ENCODE data around the gene CRB1.

CRB1 gene

GRCh38 chr1:197307551-197307950, 39.5 kb downstream of the CRB1 start:
- H3K36me3 Mint-ChIP-seq (ENCODE audit: insufficient read depth), result no peaks in the 10 kb centered on the region
- no peak overlapping the region for H3K4me3 Mint-ChIP-seq
- DNase-seq (no peak), ATAC-seq (replicated peaks) (no peak)
- H3K27ac Mint-ChIP-seq, result no peak overlapping the region
- H3K4me1 Mint-ChIP-seq (ENCODE audit: low read depth in 2 of 2), result no peaks in the 10 kb centered on the region
- H3K9me3 Mint-ChIP-seq, result no peaks in the 10 kb centered on the region
- peaks cover 0 to 10% of the 10 kb centered on the region in 2 donors for H3K27me3 Mint-ChIP-seq

- H3K36me3 Mint-ChIP-seq (ENCODE audit: insufficient read depth), result no peaks in the 10 kb centered on the region
These were observed 43.0 kb downstream of the CRB1 start for GRCh38 chr1:197311081-197311480.

GRCh38 chr1:197312163-197312562, 44.1 kb downstream of the CRB1 start:
- Mint-ChIP-seq H3K4me1 (ENCODE audit: low read depth in 2 of 2) (no peaks in the 10 kb centered on the region), H3K4me3 (no peak overlapping the region), H3K27ac (no peak overlapping the region), H3K36me3 (ENCODE audit: insufficient read depth) (no peaks in the 10 kb centered on the region), H3K9me3 (no peaks in the 10 kb centered on the region), H3K27me3 (peaks cover 6 to 18% of the 10 kb centered on the region in 2 donors)
- ATAC-seq (replicated peaks) (no peak), DNase-seq (no peak)

More at GRCh38 chr1:197311081-197311480, 43.0 kb downstream of the CRB1 start:
- no peak overlapping the region for H3K27ac Mint-ChIP-seq
- H3K27me3 Mint-ChIP-seq, result peaks cover 6 to 24% of the 10 kb centered on the region in 2 donors
- no peaks in the 10 kb centered on the region for H3K4me1 Mint-ChIP-seq (ENCODE audit: low read depth in 2 of 2)
- no peak for DNase-seq
- no peak overlapping the region for H3K4me3 Mint-ChIP-seq
- no peak for ATAC-seq (replicated peaks)
- H3K9me3 Mint-ChIP-seq, result no peaks in the 10 kb centered on the region

- Mint-ChIP-seq H3K27me3 (peaks cover 6 to 18% of the 10 kb centered on the region in 2 donors), H3K36me3 (ENCODE audit: insufficient read depth) (no peaks in the 10 kb centered on the region), H3K27ac (no peak overlapping the region), H3K9me3 (no peaks in the 10 kb centered on the region), H3K4me1 (ENCODE audit: low read depth in 2 of 2) (no peaks in the 10 kb centered on the region), H3K4me3 (no peak overlapping the region)
- no peak for DNase-seq
- ATAC-seq (replicated peaks), result no peak
These were observed 45.7 kb downstream of the CRB1 start for GRCh38 chr1:197313713-197314112.

- Mint-ChIP-seq H3K9me3 (no peaks in the 10 kb centered on the region), H3K36me3 (ENCODE audit: insufficient read depth) (no peaks in the 10 kb centered on the region), H3K4me1 (ENCODE audit: low read depth in 2 of 2) (no peaks in the 10 kb centered on the region), H3K27ac (no peak overlapping the region), H3K27me3 (peaks cover 6 to 18% of the 10 kb centered on the region in 2 donors), H3K4me3 (no peak overlapping the region)
- ATAC-seq (replicated peaks) (no peak), DNase-seq (no peak)
These were observed 46.6 kb downstream of the CRB1 start for GRCh38 chr1:197314682-197315081.

GRCh38 chr1:197319631-197320030, 51.6 kb downstream of the CRB1 start:
- DNase-seq, result no peak
- H3K4me1 Mint-ChIP-seq (ENCODE audit: low read depth in 2 of 2), result no peaks in the 10 kb centered on the region
- no peak overlapping the region for H3K27ac Mint-ChIP-seq
- peaks cover 5 to 7% of the 10 kb centered on the region in 2 donors for H3K27me3 Mint-ChIP-seq
- no peaks in the 10 kb centered on the region for H3K9me3 Mint-ChIP-seq
- ATAC-seq (replicated peaks), result no peak
- no peak overlapping the region for H3K4me3 Mint-ChIP-seq
- no peaks in the 10 kb centered on the region for H3K36me3 Mint-ChIP-seq (ENCODE audit: insufficient read depth)

GRCh38 chr1:197320991-197321531, 53.0 kb downstream of the CRB1 start:
- Mint-ChIP-seq H3K9me3 (no peaks in the 10 kb centered on the region), H3K27me3 (no peaks in the 10 kb centered on the region), H3K27ac (no peak overlapping the region), H3K4me1 (ENCODE audit: low read depth in 2 of 2) (no peaks in the 10 kb centered on the region), H3K4me3 (no peak overlapping the region), H3K36me3 (ENCODE audit: insufficient read depth) (no peaks in the 10 kb centered on the region)
- DNase-seq (no peak), ATAC-seq (replicated peaks) (no peak)

GRCh38 chr1:197321811-197322210, 53.8 kb downstream of the CRB1 start:
- no peaks in the 10 kb centered on the region for H3K9me3 Mint-ChIP-seq

GRCh38 chr1:197327776-197328364, 59.8 kb downstream of the CRB1 start:
- H3K4me1 Mint-ChIP-seq (ENCODE audit: low read depth in 2 of 2), result no peaks in the 10 kb centered on the region
- DNase-seq (no peak), ATAC-seq (replicated peaks) (no peak)
- H3K36me3 Mint-ChIP-seq (ENCODE audit: insufficient read depth), result no peaks in the 10 kb centered on the region
- H3K27ac Mint-ChIP-seq, result no peak overlapping the region
- no peak overlapping the region for H3K4me3 Mint-ChIP-seq
- H3K9me3 Mint-ChIP-seq, result no peaks in the 10 kb centered on the region
- peaks cover 0 to 7% of the 10 kb centered on the region in 2 donors for H3K27me3 Mint-ChIP-seq

More at GRCh38 chr1:197321811-197322210, 53.8 kb downstream of the CRB1 start:
- ATAC-seq (replicated peaks), result no peak
- DNase-seq, result no peak
- Mint-ChIP-seq H3K27ac (no peak overlapping the region), H3K4me3 (no peak overlapping the region), H3K36me3 (ENCODE audit: insufficient read depth) (no peaks in the 10 kb centered on the region), H3K27me3 (no peaks in the 10 kb centered on the region), H3K4me1 (ENCODE audit: low read depth in 2 of 2) (no peaks in the 10 kb centered on the region)

GRCh38 chr1:197330213-197330612, 62.2 kb downstream of the CRB1 start:
- H3K36me3 Mint-ChIP-seq (ENCODE audit: insufficient read depth), result no peaks in the 10 kb centered on the region
- H3K27me3 Mint-ChIP-seq, result peaks cover 0 to 7% of the 10 kb centered on the region in 2 donors
- no peaks in the 10 kb centered on the region for H3K9me3 Mint-ChIP-seq
- H3K4me1 Mint-ChIP-seq (ENCODE audit: low read depth in 2 of 2), result no peaks in the 10 kb centered on the region
- DNase-seq (no peak), ATAC-seq (replicated peaks) (no peak)
- H3K4me3 Mint-ChIP-seq, result no peak overlapping the region
- H3K27ac Mint-ChIP-seq, result no peak overlapping the region

- Mint-ChIP-seq H3K27ac (no peak overlapping the region), H3K27me3 (peaks cover 0 to 7% of the 10 kb centered on the region in 2 donors), H3K4me3 (no peak overlapping the region), H3K36me3 (ENCODE audit: insufficient read depth) (no peaks in the 10 kb centered on the region), H3K4me1 (ENCODE audit: low read depth in 2 of 2) (no peaks in the 10 kb centered on the region), H3K9me3 (no peaks in the 10 kb centered on the region)
- no peak for ATAC-seq (replicated peaks)
- DNase-seq, result no peak
These were observed 63.5 kb downstream of the CRB1 start for GRCh38 chr1:197331565-197331964.

- ATAC-seq (replicated peaks) (no peak), DNase-seq (no peak)
- no peaks in the 10 kb centered on the region for H3K9me3 Mint-ChIP-seq
- no peak overlapping the region for H3K27ac Mint-ChIP-seq
- no peaks in the 10 kb centered on the region for H3K4me1 Mint-ChIP-seq (ENCODE audit: low read depth in 2 of 2)
- no peak overlapping the region for H3K4me3 Mint-ChIP-seq
- H3K36me3 Mint-ChIP-seq (ENCODE audit: insufficient read depth), result no peaks in the 10 kb centered on the region
- peaks cover 0 to 7% of the 10 kb centered on the region in 2 donors for H3K27me3 Mint-ChIP-seq
These were observed 65.0 kb downstream of the CRB1 start for GRCh38 chr1:197333041-197333440.

GRCh38 chr1:197336571-197336970, 68.5 kb downstream of the CRB1 start:
- H3K27ac Mint-ChIP-seq, result no peak overlapping the region
- DNase-seq (no peak), ATAC-seq (replicated peaks) (no peak)
- H3K4me1 Mint-ChIP-seq (ENCODE audit: low read depth in 2 of 2), result no peaks in the 10 kb centered on the region
- no peaks in the 10 kb centered on the region for H3K9me3 Mint-ChIP-seq
- H3K36me3 Mint-ChIP-seq (ENCODE audit: insufficient read depth), result no peaks in the 10 kb centered on the region
- peaks cover 11 to 13% of the 10 kb centered on the region in 2 donors for H3K27me3 Mint-ChIP-seq
- no peak overlapping the region for H3K4me3 Mint-ChIP-seq

Measured in effector memory CD8-positive, alpha-beta T cell (primary cell).